ENCODE measurements around the gene DOCK4.

- TF ChIP-seq, protein P1, sequence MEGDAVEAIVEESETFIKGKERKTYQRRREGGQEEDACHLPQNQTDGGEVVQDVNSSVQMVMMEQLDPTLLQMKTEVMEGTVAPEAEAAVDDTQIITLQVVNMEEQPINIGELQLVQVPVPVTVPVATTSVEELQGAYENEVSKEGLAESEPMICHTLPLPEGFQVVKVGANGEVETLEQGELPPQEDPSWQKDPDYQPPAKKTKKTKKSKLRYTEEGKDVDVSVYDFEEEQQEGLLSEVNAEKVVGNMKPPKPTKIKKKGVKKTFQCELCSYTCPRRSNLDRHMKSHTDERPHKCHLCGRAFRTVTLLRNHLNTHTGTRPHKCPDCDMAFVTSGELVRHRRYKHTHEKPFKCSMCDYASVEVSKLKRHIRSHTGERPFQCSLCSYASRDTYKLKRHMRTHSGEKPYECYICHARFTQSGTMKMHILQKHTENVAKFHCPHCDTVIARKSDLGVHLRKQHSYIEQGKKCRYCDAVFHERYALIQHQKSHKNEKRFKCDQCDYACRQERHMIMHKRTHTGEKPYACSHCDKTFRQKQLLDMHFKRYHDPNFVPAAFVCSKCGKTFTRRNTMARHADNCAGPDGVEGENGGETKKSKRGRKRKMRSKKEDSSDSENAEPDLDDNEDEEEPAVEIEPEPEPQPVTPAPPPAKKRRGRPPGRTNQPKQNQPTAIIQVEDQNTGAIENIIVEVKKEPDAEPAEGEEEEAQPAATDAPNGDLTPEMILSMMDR (IDR thresholded peaks at IDR 0.05): no peak
- TF ChIP-seq EP300 (IDR thresholded peaks at IDR 0.05) (no peak), POLR2A (IDR thresholded peaks at IDR 0.05) (no peak)
Measured at GRCh38 chr7:111771638-111772037, 434.6 kb downstream of the DOCK4 start.
